Measurements from ENCODE around the gene PTMS.

PTMS gene

DNA sequence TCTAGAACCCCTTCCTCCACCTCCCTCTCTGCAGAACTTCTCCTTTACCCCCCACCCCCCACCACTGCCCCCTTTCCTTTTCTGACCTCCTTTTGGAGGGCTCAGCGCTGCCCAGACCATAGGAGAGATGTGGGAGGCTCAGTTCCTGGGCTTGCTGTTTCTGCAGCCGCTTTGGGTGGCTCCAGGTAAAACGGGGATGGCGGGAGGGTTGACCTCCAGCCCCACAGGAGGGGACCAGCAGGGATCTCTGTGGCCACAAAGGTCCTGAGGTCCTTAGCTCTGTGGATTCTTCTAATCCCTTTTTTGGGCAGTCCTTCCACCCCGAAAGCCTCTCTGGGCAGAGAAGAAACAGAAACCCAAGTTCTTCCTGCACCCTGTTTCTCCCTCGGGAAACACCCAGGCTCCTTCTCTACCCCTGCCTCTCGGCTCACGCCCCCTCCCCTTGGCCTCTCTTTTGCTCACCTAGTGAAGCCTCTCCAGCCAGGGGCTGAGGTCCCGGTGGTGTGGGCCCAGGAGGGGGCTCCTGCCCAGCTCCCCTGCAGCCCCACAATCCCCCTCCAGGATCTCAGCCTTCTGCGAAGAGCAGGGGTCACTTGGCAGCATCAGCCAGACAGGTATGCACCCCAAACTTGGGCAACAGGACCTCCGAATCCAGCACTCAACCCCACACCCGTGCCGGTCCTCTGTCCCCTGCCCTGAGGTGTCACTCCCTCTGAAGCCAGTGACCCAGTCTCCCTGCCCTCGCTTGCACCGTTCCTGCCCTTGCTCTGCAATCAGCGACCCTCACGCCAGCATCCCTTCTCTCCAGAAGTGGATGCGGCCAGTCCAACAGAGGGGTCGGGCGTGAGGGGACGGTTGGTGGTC, 6.8 kb downstream of the PTMS start:
- no peak for DNase-seq

DNA sequence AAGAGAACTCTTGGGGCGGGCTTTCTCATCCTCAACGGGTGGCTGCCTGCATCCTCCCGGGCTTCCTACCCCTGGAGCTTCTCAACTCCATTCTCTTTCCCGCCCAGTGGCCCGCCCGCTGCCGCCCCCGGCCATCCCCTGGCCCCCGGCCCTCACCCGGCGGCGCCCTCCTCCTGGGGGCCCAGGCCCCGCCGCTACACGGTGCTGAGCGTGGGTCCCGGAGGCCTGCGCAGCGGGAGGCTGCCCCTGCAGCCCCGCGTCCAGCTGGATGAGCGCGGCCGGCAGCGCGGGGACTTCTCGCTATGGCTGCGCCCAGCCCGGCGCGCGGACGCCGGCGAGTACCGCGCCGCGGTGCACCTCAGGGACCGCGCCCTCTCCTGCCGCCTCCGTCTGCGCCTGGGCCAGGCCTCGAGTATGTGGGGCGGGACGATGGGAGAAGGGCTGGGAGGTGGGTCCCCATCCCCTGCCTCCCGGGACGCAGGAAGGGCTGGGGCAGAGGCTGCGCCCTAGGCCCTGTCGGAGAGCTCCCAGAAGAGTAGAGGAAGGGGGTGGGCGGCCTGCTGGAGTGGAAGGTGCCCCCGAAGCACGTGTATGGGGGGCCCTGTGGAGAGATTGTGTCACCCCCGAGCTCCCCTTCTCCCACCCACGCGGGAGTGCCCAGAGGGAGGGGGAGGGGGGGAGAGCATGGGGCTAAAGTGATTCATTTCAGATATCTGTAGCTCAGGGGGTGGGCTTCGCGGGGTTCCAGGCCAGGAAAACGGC, 7.6 kb downstream of the PTMS start:
- DNase-seq = no peak

DNA sequence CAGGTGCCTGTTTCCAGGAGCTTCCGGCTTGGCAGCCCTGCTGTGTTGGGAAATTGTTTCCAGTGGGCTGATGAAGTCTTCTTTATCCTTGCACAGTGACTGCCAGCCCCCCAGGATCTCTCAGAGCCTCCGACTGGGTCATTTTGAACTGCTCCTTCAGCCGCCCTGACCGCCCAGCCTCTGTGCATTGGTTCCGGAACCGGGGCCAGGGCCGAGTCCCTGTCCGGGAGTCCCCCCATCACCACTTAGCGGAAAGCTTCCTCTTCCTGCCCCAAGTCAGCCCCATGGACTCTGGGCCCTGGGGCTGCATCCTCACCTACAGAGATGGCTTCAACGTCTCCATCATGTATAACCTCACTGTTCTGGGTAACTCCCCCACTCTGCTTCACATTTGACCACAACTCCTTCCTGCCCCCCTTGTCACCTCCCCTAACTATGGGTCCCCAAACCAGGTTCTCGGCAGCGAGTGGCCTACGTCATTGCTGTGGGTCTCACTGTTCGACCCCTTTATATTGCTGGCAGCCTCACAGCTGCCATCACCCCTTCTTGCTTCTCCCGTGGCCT, 8.4 kb downstream of the PTMS start:
- DNase-seq = no peak

DNA sequence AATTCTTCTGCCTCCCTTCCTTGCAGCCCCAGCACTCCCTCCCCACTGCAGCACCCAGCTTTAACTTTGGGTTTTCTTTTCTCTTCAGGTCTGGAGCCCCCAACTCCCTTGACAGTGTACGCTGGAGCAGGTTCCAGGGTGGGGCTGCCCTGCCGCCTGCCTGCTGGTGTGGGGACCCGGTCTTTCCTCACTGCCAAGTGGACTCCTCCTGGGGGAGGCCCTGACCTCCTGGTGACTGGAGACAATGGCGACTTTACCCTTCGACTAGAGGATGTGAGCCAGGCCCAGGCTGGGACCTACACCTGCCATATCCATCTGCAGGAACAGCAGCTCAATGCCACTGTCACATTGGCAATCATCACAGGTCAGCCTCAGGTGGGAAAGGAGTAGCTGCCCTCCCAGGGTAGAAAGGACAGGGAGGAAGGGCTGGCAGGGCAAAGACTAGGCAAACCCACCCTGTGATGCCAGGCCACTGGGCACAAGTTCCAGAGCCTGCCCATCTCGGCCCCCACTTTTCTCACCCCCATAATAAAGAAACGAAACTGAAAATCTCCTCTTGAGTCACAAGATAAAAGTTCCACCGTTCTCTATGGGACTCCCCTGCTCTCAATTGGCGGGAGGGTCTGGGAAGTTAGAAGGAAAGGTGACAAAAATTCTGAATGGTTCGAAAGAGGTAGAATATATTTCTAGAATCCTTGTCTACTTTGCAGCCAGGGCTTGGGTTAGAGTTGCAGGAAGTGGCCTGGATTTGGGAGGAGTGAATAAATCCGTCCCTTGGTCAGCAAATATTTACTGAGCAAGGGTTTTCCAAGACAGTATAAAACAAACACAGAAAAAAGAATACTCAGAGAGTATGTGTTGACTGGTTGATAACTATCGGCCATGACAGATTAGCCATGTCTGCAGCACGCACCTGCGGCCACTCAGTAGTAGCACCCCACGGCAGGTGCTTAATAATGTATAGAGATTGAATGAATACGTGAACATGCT, 9.3 kb downstream of the PTMS start:
- no peak for DNase-seq

DNA sequence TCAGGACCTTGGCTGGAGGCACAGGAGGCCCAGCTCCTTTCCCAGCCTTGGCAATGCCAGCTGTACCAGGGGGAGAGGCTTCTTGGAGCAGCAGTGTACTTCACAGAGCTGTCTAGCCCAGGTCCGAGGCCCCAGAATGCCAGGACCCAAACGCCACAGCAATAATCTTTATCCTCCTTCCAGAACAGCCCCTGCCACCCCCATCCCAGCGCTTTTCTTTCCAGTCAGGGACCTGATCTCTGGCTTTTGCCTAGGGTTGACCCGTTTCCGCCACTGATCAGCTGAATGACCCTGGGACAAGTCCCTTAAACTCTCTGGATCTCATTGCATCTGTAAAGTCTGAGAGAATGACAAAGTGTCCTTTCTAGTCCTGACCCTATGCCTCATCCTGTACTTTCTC, 11.2 kb downstream of the PTMS start:
- no peak for DNase-seq

DNA sequence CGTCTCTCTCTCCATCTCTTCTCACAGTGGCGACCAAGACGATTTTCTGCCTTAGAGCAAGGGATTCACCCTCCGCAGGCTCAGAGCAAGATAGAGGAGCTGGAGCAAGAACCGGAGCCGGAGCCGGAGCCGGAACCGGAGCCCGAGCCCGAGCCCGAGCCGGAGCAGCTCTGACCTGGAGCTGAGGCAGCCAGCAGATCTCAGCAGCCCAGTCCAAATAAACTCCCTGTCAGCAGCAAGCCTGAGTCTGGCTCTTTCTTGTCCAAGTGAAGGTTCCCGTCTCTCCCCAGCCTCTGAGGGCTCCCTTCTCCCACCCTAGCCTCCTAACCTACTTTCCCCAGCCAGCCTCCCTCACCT, 12.0 kb downstream of the PTMS start:
- DNase-seq = no peak

DNA sequence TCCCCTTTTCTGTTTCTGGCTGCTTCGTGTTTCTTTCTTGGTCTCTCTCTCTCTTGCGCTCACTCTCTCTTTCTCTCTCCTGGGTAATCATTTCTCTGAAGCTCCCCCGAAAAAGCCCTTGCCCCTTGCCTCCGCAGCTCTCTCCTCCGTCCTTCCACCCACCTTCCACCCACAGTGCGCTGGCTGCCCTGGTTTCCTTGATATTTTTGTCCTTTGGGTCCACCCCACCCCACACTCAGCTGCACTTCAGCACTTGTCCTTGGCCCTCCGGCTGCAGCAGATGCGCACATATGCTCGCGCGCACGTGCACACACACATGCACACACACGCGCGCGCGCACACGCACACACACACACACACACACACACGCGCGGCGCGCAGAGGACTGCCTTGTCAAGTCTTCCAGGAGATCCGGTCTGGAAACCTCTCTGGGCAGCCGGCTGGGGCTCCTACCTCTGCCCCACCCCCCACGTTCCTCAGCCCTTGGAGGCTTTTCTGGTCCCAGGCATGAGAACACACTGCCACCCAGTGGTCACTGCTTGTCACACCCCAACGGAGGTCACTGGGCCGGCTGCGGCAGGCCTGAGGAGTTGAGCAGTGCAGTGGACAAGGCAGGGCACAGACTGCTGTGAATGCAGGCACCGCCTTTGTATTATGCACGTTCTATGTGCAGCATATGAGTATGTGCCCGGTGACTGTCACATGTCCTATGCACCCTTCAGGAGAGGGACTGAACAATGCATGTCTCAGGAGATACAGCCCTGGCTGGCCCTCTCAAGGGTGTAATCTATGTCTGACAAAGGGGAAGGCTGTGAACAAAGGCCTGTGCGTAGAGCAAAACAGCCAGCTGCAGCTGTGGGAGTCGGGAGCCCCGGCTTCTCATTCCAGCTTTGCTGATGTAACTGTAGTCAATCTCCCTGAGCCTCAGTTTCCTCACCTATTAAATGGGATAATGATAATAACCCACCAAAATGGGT, 12.7 kb downstream of the PTMS start:
- peak; percentile 88 for DNase-seq

DNA sequence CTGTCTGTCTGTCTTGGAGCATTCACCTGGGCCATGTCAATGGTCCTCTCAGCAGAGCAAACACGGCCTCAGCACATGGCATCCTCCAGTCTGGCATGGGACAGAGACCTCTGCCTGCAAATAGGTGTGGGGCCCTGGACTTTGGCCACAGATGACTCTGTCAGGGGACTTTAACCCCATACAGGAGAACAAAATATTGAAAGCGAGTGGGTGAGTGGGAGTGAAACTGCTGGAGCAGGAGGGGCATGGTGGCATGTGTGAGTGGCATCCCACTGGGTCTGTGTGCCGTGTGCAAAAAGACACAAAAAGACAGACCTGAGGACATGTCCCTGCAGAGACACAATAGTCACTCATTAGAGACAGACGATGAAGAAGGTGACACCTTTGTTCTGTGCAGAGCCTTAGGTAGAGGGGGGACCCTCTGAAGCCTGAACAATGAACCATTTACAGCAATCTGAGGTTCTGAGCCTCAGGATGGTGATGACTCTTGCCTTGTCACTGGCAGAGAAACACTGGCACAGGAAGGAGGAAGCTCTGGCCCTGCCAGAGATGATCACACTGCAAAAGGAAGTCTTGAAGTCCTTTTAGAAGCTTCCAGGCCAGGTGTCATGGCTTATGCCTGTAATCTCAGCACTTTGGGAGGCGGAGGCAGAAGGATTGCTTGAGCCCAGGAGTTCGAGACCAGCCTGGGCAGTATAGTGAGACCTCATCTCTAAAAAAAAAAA, 13.7 kb downstream of the PTMS start:
- no peak for DNase-seq

DNA sequence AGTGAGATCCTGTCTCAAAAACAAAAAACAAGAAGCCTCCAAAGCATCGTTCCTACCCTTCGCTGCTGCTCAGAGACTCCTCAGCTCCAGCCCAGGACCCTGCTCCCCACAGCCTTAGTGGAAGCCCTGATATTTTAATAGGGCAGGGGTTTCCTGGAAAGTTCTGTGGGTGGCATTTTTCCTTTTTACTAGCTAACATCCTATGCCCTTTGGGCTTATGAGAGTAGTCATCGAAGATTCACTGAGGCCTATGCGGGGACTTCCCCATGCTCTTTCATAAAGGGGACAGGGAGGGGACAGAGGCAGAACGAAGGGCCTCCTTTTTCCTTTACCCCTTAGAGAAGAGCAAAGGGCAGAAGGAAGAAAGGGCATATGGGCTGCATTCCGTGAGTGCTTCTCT, 14.4 kb downstream of the PTMS start:
- DNase-seq = no peak

DNA sequence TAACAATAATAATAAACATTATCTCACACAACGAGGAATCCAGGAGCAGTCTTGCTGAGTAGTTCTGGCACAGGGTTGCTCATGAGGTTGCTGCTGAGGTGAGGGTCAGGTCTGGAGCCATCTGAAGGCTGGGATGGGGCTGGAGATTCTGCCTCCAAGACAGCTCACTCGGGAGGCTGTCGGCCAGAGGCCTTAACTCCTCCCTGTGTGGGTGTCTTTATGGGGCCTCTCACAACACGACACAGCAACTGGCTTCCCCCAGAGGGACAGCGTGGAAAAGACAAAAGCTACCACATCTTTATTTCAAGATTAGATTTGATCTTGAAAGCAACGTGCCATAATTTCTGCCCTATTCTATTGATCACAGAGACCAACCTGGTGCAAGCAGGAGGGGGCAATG, 16.0 kb downstream of the PTMS start:
- no peak for DNase-seq

DNA sequence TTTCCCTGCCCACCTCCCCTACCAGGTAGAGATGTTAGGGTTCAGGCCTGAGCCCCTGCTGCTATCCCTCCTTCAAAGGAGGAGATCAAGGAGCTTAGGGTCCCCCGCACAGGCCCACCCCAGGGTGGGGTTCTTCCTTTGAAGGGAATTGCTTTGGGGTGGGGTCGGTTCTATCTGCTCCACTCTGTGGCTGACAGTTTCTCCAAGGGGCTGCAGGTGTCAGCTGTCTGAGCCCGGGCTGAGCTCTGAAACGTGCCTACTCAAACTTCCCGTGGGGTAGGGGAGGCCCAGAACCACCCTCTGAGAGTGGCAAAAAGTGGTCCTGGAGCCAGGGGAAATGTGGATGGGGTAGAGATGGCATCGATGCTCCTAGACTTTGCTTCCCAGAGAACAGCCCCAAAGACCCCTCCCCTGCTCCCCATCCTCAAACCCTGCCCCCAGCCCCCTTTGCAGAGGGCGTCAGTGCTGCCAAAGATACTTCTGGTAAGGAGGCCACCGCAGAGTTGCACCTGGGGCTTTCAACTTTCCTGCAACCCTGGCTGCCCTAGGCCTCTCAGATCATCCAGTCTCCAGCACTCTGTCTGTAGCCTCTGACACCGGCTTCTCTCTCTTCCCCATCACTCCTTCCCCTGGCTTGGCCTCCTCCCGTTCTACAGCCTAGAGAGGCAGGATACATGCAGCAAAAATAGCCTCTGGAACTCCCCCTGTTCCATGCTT, 16.8 kb downstream of the PTMS start:
- no peak for DNase-seq

DNA sequence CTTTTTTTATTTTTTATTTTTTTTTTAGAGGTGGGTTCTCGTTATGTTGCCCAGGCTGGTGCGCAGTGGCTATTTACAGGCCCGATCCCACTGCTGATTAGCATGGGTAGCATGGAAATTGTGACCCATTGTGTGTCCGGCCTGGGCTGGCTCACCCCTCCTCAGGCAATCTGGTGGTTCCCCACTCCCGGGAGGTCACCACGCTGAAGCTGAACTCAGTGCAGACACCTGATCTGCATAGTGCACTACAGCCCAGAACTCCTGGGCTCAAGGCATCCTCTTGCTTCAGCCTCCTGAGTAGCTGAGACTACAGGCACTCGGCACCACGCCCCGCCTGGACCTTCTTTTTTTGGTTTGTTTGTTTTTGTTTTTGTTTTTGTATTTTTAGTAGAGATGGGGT, 17.7 kb downstream of the PTMS start:
- DNase-seq = no peak

DNA sequence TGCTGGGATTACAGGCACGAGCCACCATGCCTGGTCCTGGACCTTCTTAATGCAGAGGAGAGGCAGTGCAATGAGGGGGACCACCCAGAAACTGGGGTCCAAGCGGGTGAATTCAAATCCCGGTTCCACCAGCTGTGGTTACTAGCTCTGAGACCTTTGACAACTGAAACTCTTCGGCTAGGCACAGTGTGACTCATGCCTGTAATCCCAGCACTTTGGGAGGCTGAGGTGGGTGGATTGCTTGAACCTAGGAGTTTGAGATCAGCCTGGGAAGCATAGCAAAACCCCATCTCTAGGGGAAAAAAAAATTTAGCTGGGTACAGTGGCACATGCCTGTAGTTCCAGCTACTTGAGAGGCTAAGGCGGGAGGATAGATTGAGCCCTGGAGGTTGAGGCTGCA, 18.1 kb downstream of the PTMS start:
- DNase-seq = no peak

DNA sequence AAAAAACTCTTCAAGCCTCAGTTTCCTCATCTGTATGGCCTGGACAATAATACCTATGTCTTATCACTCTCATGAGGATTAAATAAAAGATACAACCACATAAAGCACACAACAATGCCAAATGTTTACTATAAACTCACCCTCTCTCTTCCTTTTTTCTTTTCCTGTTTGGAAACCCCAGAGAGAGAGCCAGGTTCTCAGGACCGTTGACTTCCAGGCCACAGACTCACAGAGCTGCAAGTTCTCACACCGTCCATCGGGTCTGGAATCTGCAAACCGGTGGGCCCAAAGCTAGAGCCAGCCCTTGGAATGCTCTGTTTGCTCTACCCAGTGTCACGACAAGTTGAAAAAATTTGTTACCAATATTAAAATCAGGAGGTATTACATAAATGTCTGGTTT, 18.6 kb downstream of the PTMS start:
- DNase-seq = no peak

DNA sequence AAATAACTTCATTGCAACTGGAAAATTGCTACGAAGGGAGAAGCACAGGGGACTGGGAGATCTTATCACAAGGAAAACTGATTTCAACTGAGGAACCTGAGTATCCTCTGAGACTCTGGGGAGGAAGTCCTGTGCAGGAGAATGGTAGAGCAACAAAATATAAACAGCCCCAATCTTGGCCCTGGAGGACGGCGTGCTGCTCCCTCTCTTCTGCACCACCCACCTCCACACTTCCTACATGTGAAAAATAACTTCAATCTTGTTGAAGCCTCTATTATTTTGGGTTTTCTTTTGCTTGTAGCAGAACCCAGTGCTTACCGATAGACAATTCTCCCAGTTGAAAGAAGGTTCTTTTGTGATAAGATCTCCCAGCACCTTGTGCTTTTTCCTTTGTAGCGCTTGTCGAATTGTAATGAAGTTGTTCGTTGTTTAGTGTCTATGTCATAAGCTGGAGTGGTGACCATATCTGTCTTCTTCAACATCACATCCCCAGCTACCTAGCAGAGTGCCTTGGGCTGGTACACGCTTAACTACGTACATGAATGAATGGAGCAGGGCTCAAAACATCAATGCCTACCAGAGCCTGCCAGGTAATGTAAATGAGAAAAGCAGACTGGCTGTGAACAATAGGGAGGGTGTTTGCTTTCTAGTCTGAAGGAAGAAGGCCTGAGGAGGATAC, 20.4 kb downstream of the PTMS start:
- DNase-seq = no peak

DNA sequence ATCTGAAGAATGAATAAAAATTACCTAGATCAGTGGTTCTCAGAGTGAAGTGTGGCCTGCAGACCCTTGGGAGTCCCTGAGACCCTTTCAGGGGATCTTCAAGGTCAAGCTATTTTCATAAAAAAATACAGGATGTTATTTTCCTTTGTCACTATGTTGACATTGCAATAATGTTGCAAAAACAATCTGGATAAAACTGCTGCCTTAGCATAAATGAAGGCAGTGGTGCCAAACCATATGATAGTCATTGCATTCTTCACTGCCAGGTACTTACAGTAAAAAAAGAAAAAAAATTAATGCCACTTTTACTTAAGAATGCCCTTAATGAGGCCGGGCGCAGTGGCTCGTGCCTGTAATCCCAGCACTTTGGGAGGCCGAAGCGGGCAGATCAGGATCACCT, 21.1 kb downstream of the PTMS start:
- no peak for DNase-seq

DNA sequence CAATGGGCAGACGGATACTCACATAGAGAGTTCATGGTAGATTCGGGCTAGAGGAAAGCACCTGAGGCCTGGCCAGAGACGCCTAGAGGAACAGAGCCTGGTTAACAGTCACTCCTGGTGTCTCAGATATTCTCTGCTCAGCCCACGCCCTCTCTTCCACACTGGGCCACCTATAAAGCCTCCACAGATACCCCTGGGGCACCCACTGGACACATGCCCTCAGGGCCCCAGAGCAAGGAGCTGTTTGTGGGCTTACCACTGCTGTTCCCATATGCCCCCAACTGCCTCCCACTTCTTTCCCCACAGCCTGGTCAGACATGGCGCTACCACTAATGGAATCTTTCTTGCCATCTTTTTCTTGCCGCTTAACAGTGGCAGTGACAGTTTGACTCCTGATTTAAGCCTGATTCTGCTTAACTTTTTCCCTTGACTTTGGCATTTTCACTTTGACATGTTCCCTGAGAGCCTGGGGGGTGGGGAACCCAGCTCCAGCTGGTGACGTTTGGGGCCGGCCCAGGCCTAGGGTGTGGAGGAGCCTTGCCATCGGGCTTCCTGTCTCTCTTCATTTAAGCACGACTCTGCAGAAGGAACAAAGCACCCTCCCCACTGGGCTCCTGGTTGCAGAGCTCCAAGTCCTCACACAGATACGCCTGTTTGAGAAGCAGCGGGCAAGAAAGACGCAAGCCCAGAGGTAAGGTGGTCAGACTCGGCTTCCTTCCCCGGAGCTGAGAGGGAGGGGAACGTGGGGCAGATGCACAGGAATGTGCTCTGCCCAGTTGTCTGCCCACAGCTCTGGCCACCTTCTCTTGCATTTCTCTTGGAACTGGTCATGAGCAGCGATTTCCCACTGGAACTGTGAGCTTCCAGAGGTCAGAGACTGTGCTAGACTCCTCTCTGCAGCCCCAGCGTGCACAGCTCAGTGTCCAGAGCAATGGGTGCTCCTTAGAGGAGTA, 23.1 kb downstream of the PTMS start, which contains the start of gene CD4:
Gene CD4, plus strand, starts transcription at position 557 of the 953 bp plus-strand sequence. CDS start 10,611 bp downstream, outside the sequence.
- no peak for DNase-seq

DNA sequence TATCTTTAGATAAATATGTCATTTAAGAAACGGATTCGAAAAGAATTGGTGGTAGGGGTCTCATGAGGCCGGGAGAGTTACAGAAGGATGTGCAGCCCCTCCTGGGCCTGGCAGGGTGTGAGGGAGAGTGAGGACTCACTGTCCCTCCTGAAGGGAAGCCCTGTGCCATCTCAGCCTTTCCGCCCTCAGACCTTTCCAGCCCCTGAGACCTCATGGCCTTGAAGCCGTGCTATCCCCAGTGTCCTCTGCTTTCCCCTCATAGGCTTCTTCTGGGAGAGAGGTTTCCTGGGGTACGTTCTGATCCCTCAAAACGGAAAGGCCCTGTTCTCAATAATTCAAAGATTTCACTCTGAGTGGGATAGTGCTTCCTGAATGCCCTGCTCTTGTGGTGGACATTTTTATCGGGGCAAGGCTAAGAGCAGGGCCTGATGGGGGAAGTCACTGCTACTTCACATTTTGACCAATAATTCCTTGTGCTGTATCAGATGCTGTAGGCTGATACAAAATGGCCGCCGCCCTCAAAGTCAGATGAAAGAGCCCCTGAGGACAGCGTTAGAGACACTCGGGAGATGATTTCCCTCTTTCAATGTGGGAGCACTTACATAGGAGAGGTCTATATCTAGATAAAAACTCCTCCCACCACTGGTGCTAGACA, 24.5 kb downstream of the PTMS start:
- DNase-seq = no peak
